T-helper 17 cell (primary cell): ENCODE measurements around the gene FAH. TPM values are rescaled to one million over a fixed set of nuclear protein-coding genes. Genes with fewer than 3 reads are reported as not detected.
A peak's percentile ranks its signal among the peaks of the same experiment; 100 is the strongest.

Experiments
- ATAC-seq: fragments of 150-1000 bp; cut with Tn5 transposase; 2 replicates; pipeline ENCODE4 v1.10.0; 2021; ENCODE audit warnings: mild to moderate bottlenecking, moderate library complexity
- DNase-seq, 3 donors: peaks; one replicate each; pipeline versions ENCODE4 v3.0.0 to v3.0.0-alpha.2; 2020 to 2021
- H3K9me3 ChIP-seq: one replicate; pipeline ENCODE4 v1.7.0; 2013; ENCODE audit warnings: low read length, mild to moderate bottlenecking; ENCODE audit not compliant: control insufficient read depth, poor library complexity, severe bottlenecking
- H3K27ac Mint-ChIP-seq: one replicate; pipeline ENCODE4 v1.8.0; 2022; ENCODE audit warnings: mild to moderate bottlenecking, moderate library complexity, mixed read lengths
- H3K27me3 Mint-ChIP-seq: one replicate; pipeline ENCODE4 v1.8.0; 2022; ENCODE audit warnings: mixed read lengths
- H3K36me3 Mint-ChIP-seq: one replicate; pipeline ENCODE4 v1.8.0; 2022; ENCODE audit warnings: low read depth, mixed read lengths
- H3K4me1 Mint-ChIP-seq: one replicate; pipeline ENCODE4 v1.8.0; 2022; ENCODE audit warnings: mild to moderate bottlenecking, mixed read lengths
- H3K4me3 Mint-ChIP-seq: one replicate; pipeline ENCODE4 v1.8.0; 2022; ENCODE audit warnings: mild to moderate bottlenecking, moderate library complexity, mixed read lengths
- total RNA-seq, 4 donors: library from RNA in 2 of 4; stranded (reverse) in 2 of 4; gene quantifications; one replicate each; pipeline ENCODE4 v1.2.3 and lab custom pipeline; 2022 to 2026

The FAH gene
- total RNA-seq, 2 donors from 2014 or later, result 5.2 to 16.3 TPM

GRCh38 chr15:80201256-80202015, 48.6 kb downstream of the FAH start:
- Mint-ChIP-seq H3K4me1 (peaks cover 2% of the 10 kb centered on the region), H3K4me3 (no peak overlapping the region), H3K27me3 (peaks cover 49% of the 10 kb centered on the region), H3K27ac (no peak overlapping the region), H3K36me3 (peaks cover 3% of the 10 kb centered on the region)
- ATAC-seq, result no peak
- no peaks in the 10 kb centered on the region for H3K9me3 ChIP-seq
- DNase-seq, result no peak

DNA sequence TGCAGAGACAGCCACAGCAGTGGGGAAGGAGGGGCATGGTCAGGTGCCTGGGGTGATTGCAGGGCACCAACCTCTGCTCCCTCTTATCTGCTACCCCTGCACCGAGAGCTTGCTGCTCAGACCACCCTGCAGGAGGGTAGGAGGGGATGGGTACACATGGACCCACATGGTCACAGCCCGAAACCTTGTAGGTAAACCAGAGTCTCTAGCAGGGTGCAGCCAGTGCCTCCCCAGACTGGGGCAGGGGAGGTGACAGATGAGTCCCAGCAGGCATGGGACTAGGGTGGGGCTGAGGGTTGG, 49.2 kb downstream of the FAH start:
- H3K9me3 ChIP-seq, result no peaks in the 10 kb centered on the region
- no peak for DNase-seq
- Mint-ChIP-seq H3K4me1 (peaks cover 2% of the 10 kb centered on the region), H3K36me3 (peaks cover 4% of the 10 kb centered on the region), H3K27ac (no peak overlapping the region), H3K27me3 (peaks cover 54% of the 10 kb centered on the region), H3K4me3 (no peak overlapping the region)
- ATAC-seq, result no peak

- ATAC-seq (no peak), DNase-seq (no peak)
- no peaks in the 10 kb centered on the region for H3K9me3 ChIP-seq
- peaks cover 7% of the 10 kb centered on the region for H3K36me3 Mint-ChIP-seq
- H3K27me3 Mint-ChIP-seq, result peaks cover 63% of the 10 kb centered on the region
- H3K4me1 Mint-ChIP-seq, result peaks cover 2% of the 10 kb centered on the region
- H3K27ac Mint-ChIP-seq, result no peak overlapping the region
- H3K4me3 Mint-ChIP-seq, result no peak overlapping the region
Observed at GRCh38 chr15:80202641-80203360, 50.0 kb downstream of the FAH start.

- no peak for DNase-seq
- peaks cover 64% of the 10 kb centered on the region for H3K27me3 Mint-ChIP-seq
- ATAC-seq, result no peak
- no peak overlapping the region for H3K4me3 Mint-ChIP-seq
- H3K9me3 ChIP-seq, result no peaks in the 10 kb centered on the region
- peaks cover 2% of the 10 kb centered on the region for H3K4me1 Mint-ChIP-seq
- peaks cover 7% of the 10 kb centered on the region for H3K36me3 Mint-ChIP-seq
- no peak overlapping the region for H3K27ac Mint-ChIP-seq
Observed at GRCh38 chr15:80203361-80203885, 50.6 kb downstream of the FAH start.

DNA sequence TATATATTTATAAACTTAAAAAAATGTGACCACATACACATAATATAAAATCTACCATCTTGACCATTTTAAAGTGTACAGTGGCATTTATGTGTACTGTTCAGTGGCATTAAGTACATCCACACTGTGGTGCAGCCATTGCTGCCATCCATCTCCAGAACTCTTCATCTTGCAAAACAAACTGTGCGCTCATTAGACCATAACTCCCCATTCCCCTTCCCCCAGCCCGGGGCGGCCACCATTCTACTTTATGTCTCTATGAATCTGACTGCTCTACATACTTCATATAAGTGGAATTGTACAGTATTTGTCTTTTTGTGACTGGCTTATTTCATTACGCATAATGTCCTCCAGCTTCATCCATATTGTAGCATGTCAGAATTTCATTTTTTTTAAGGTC, 51.4 kb downstream of the FAH start:
- peaks cover 7% of the 10 kb centered on the region for H3K36me3 Mint-ChIP-seq
- H3K4me1 Mint-ChIP-seq, result peaks cover 2% of the 10 kb centered on the region
- no peak overlapping the region for H3K27ac Mint-ChIP-seq
- H3K27me3 Mint-ChIP-seq, result peaks cover 64% of the 10 kb centered on the region
- DNase-seq (no peak), ATAC-seq (no peak)
- H3K9me3 ChIP-seq, result no peaks in the 10 kb centered on the region
- H3K4me3 Mint-ChIP-seq, result no peak overlapping the region

- DNase-seq (no peak), ATAC-seq (no peak)
- H3K9me3 ChIP-seq, result no peaks in the 10 kb centered on the region
- H3K4me1 Mint-ChIP-seq, result peaks cover 2% of the 10 kb centered on the region
- no peak overlapping the region for H3K4me3 Mint-ChIP-seq
- peaks cover 72% of the 10 kb centered on the region for H3K27me3 Mint-ChIP-seq
- no peak overlapping the region for H3K27ac Mint-ChIP-seq
- peaks cover 7% of the 10 kb centered on the region for H3K36me3 Mint-ChIP-seq
Observed at GRCh38 chr15:80207887-80208286, 55.1 kb downstream of the FAH start.

- Mint-ChIP-seq H3K4me3 (no peak overlapping the region), H3K27me3 (peaks cover 70% of the 10 kb centered on the region)
- DNase-seq, result no peak
Observed at GRCh38 chr15:80208758-80209734, 56.2 kb downstream of the FAH start.

GRCh38 chr15:80210611-80211573, 58.1 kb downstream of the FAH start:
- no peak overlapping the region for H3K27ac Mint-ChIP-seq
- no peak for ATAC-seq
- peaks cover 63% of the 10 kb centered on the region for H3K27me3 Mint-ChIP-seq
- peaks cover 12% of the 10 kb centered on the region for H3K36me3 Mint-ChIP-seq
- peak overlapping the region; percentile 16 for H3K4me3 Mint-ChIP-seq
- no peaks in the 10 kb centered on the region for H3K4me1 Mint-ChIP-seq
- H3K9me3 ChIP-seq, result no peaks in the 10 kb centered on the region
- no peak for DNase-seq

More at GRCh38 chr15:80208758-80209734, 56.2 kb downstream of the FAH start:
- H3K36me3 Mint-ChIP-seq, result peaks cover 12% of the 10 kb centered on the region
- H3K4me1 Mint-ChIP-seq, result peaks cover 2% of the 10 kb centered on the region
- no peak overlapping the region for H3K27ac Mint-ChIP-seq
- H3K9me3 ChIP-seq, result no peaks in the 10 kb centered on the region
- no peak for ATAC-seq

DNA sequence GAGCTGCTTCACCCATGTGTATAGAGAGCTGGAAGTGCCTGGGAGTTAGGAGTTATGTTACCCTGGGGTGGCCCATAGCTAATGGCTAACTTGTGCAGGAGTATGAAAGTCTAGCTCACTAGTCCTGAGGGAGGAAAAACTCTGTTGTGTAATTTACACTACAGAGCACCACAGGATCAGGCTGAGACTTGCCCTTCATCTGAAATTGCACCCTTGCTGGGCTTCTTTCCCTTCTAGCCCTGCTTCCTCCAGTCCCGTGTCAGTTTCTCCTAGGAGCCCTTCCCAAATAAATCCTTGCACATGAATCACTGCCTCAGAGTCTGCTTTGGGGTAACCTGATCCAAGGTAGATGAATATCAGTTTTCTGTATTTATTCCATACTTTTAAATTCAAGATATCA, 59.2 kb downstream of the FAH start:
- H3K27me3 Mint-ChIP-seq, result peaks cover 57% of the 10 kb centered on the region
- ATAC-seq, result no peak
- no peak overlapping the region for H3K4me3 Mint-ChIP-seq

GRCh38 chr15:80214910-80215309, 62.1 kb downstream of the FAH start:
- no peak overlapping the region for H3K4me3 Mint-ChIP-seq
- no peaks in the 10 kb centered on the region for H3K9me3 ChIP-seq
- H3K36me3 Mint-ChIP-seq, result peaks cover 7% of the 10 kb centered on the region
- ATAC-seq (no peak), DNase-seq (no peak)
- no peaks in the 10 kb centered on the region for H3K4me1 Mint-ChIP-seq
- H3K27ac Mint-ChIP-seq, result no peak overlapping the region
- peaks cover 31% of the 10 kb centered on the region for H3K27me3 Mint-ChIP-seq

More for the DNA sequence above, 59.2 kb downstream of the FAH start:
- no peaks in the 10 kb centered on the region for H3K9me3 ChIP-seq
- Mint-ChIP-seq H3K27ac (no peak overlapping the region), H3K36me3 (peaks cover 11% of the 10 kb centered on the region), H3K4me1 (no peaks in the 10 kb centered on the region)
- DNase-seq, result no peak

DNA sequence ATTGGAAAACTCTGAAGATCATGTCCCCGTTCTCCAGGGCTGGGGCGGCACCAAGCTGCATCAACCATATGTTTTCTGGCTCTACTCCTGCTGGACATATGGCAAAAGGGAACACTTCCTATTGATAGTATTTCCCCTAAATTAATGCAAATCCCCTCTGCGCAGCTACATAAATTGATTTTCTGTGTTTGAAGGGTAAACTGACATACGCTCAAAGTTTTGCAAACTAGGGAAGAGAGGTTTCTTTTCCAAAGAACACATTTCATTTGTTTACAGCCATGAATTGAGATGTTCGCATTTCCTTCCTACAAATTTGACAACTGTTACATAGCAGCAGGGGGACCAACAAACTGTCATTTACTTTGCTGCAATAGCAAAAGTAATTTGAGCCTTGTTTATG, 63.3 kb downstream of the FAH start:
- no peaks in the 10 kb centered on the region for H3K9me3 ChIP-seq
- no peak for ATAC-seq
- Mint-ChIP-seq H3K4me3 (no peak overlapping the region), H3K36me3 (peaks cover 5% of the 10 kb centered on the region), H3K4me1 (no peaks in the 10 kb centered on the region), H3K27me3 (peaks cover 20% of the 10 kb centered on the region), H3K27ac (no peak overlapping the region)
- no peak for DNase-seq

GRCh38 chr15:80216911-80217310, 64.1 kb downstream of the FAH start:
- ATAC-seq (no peak), DNase-seq (no peak)
- peaks cover 16% of the 10 kb centered on the region for H3K27me3 Mint-ChIP-seq
- no peak overlapping the region for H3K4me3 Mint-ChIP-seq
- no peak overlapping the region for H3K27ac Mint-ChIP-seq
- peaks cover 5% of the 10 kb centered on the region for H3K36me3 Mint-ChIP-seq
- H3K9me3 ChIP-seq, result no peaks in the 10 kb centered on the region
- H3K4me1 Mint-ChIP-seq, result no peaks in the 10 kb centered on the region
